Measurements from ENCODE around the gene FRAS1. TPM values are rescaled to one million over a fixed set of nuclear protein-coding genes. Genes with fewer than 3 reads are reported as not detected.

The FRAS1 gene
- total and polyA plus RNA-seq, 2 of the 8 experiments (the other 6 are each of a cell fraction or from before 2014, with no cell fraction given): 38.5 to 109 TPM

GRCh38 chr4:78432896-78433295 lies 375.8 kb downstream of the FRAS1 start:
- Histone ChIP-seq H2BK15ac (ENCODE audit: low read length) (no peak overlapping the region), H3K14ac (ENCODE audit: insufficient read length) (no peak overlapping the region), H4K91ac (replicated peaks; ENCODE audit: insufficient read length, low read length) (no peak overlapping the region), H4K8ac (ENCODE audit: extremely low read depth, insufficient read depth, low read length) (no peak overlapping the region), H2BK5ac (ENCODE audit: low read depth, low read length) (no peak overlapping the region), H3K4ac (replicated peaks; ENCODE audit: insufficient read length, low read depth, low read length) (no peak overlapping the region), H3K79me1 (ENCODE audit: low read depth, low read length) (no peaks in the 10 kb centered on the region), H3K36me3 (ENCODE audit: control insufficient read depth in 2 of 4, insufficient read depth in 4 of 4, low read length in 3 of 4) (peaks cover 0 to 53% (median 20%) of the 10 kb centered on the region in 4 experiments; a peak in 7 of 8 replicates), H3K79me2 (ENCODE audit: control insufficient read depth in 1 of 2, insufficient read depth in 2 of 2, low read length in 2 of 2) (no peaks in the 10 kb centered on the region), H2BK20ac (ENCODE audit: low read length) (no peak overlapping the region), H3K18ac (ENCODE audit: extremely low read depth, low read length) (no peak overlapping the region), H3K27me3 (replicated peaks in 1 of 4; ENCODE audit: control insufficient read depth in 3 of 4, extremely low read depth in 1 of 4, insufficient read depth in 3 of 4, low read length in 3 of 4) (no peaks in the 10 kb centered on the region), H3K56ac (replicated peaks; ENCODE audit: insufficient read length, low read depth, low read length) (no peak overlapping the region), H2AFZ (ENCODE audit: low read length) (no peak overlapping the region), H4K5ac (ENCODE audit: insufficient read length, low read depth, low read length) (no peak overlapping the region), H3K9ac (replicated peaks in 1 of 4; ENCODE audit: extremely low read depth in 1 of 4, low read depth in 3 of 4, low read length in 3 of 4) (no peak overlapping the region), H2BK120ac (replicated peaks; ENCODE audit: low read depth, low read length) (no peak overlapping the region), H4K20me1 (replicated peaks in 1 of 2; ENCODE audit: control insufficient read depth in 1 of 2, insufficient read depth in 2 of 2, low read length in 2 of 2) (peaks cover 0 to 4% of the 10 kb centered on the region in 2 experiments), H3K23me2 (ENCODE audit: low read depth, low read length) (no peaks in the 10 kb centered on the region), H3K4me3 (ENCODE audit: extremely low read depth in 1 of 4, insufficient read depth in 2 of 4, low read depth in 3 of 4, low read length in 4 of 4) (no peak overlapping the region), H3K9me3 (ENCODE audit: insufficient read depth in 2 of 2, low read depth in 1 of 2, low read length in 1 of 2) (no peaks in the 10 kb centered on the region), H3K4me2 (ENCODE audit: insufficient read depth in 1 of 2, low read depth in 2 of 2, low read length in 2 of 2) (no peak overlapping the region), H3K23ac (ENCODE audit: insufficient read length) (no peak overlapping the region), H3K4me1 (replicated peaks in 1 of 4; ENCODE audit: control insufficient read depth in 3 of 4, insufficient read depth in 4 of 4, low read length in 3 of 4) (peaks cover 0 to 2% (median under 1%) of the 10 kb centered on the region in 4 experiments; a peak in 2 of 7 replicates), H2AK5ac (ENCODE audit: low read depth, low read length) (no peak overlapping the region), H2BK12ac (ENCODE audit: low read depth, low read length) (no peak overlapping the region), H3K27ac (ENCODE audit: low read depth, low read length) (no peak overlapping the region)
- no peak for FAIRE-seq
- ChIA-PET POLR2A (ENCODE audit: partially characterized antibody) (no interaction called here), CTCF (ENCODE audit: partially characterized antibody) (interaction anchor here (1.1 kb wide), 1 partner anchor 13 kb away, joined by 3 read pairs; no protein-coding TSS in a partner anchor)
- DNase-seq (ENCODE audit: low read depth in 1 of 2, low spot score in 2 of 2): no peak
- no peak for TF ChIP-seq NRF1 (IDR thresholded peaks at IDR 0.05; ENCODE audit: low read depth, low read length)
- no peak for TF ChIP-seq CTBP2 (IDR thresholded peaks at IDR 0.05; ENCODE audit: borderline replicate concordance, insufficient read depth, insufficient read length, low read length)
- TF ChIP-seq EGR1 (IDR thresholded peaks at IDR 0.05; ENCODE audit: borderline replicate concordance, low read depth, low read length): no peak

Data from H1 (cell line).